Measurements from ENCODE around the gene CCSAP. TPM values are rescaled to one million over a fixed set of nuclear protein-coding genes. Genes with fewer than 3 reads are reported as not detected.
"Not testable (repeated sequence)": the region's sequence is repeated elsewhere in the genome, so short reads cannot be mapped to it uniquely, and the experiment has no call there.

Gene CCSAP
- total and polyA plus RNA-seq, 4 donors, result 2.1 to 6.6 (median 2.9) TPM

- no peak overlapping the region for H3K4me3 ChIP-seq (ENCODE audit: low read length in 2 of 2)
- intact Hi-C loops (cut with DNase I), result loop anchor here in 1 of 2 donors (5.0 kb wide), 1 partner anchor 67 kb away; the partner anchor contains the start of gene RAB4A
- no peaks in the 10 kb centered on the region for H3K9me3 ChIP-seq (ENCODE audit: control insufficient read depth, low read length)
- H3K4me1 ChIP-seq (ENCODE audit: control insufficient read depth in 1 of 2, insufficient read depth in 2 of 2, low read length in 2 of 2), result no peaks in the 10 kb centered on the region
- H3K27ac ChIP-seq (ENCODE audit: low read depth in 1 of 2, low read length in 2 of 2), result no peak overlapping the region
- WGBS, 2 donors, result 84 to 88% methylated on average over 4 of the region's 4 CpGs
- DNase-seq (no peak), ATAC-seq (ENCODE audit: low FRiP score) (no peak)
- H3K27me3 ChIP-seq (ENCODE audit: control insufficient read depth in 1 of 2, insufficient read depth in 2 of 2, low read length in 1 of 2), result no peaks in the 10 kb centered on the region
- H3K36me3 ChIP-seq (ENCODE audit: control insufficient read depth in 1 of 2, insufficient read depth in 2 of 2, low read length in 1 of 2), result no peaks in the 10 kb centered on the region
Measured at GRCh38 chr1:229339086-229339485, 3.8 kb downstream of the CCSAP start.

GRCh38 chr1:229336345-229336744 lies 6.5 kb downstream of the CCSAP start:
- Histone ChIP-seq H3K9me3 (ENCODE audit: control insufficient read depth, low read length) (no peaks in the 10 kb centered on the region), H3K4me3 (ENCODE audit: low read length in 2 of 2) (no peak overlapping the region), H3K36me3 (ENCODE audit: control insufficient read depth in 1 of 2, insufficient read depth in 2 of 2, low read length in 1 of 2) (no peaks in the 10 kb centered on the region), H3K4me1 (ENCODE audit: control insufficient read depth in 1 of 2, insufficient read depth in 2 of 2, low read length in 2 of 2) (no peaks in the 10 kb centered on the region), H3K27me3 (ENCODE audit: control insufficient read depth in 1 of 2, insufficient read depth in 2 of 2, low read length in 1 of 2) (no peaks in the 10 kb centered on the region), H3K27ac (ENCODE audit: low read depth in 1 of 2, low read length in 2 of 2) (no peak overlapping the region)
- ATAC-seq (ENCODE audit: low FRiP score), result no peak
- DNase-seq, result no peak
- 37 to 41% methylated on average over 3 of the region's 3 CpGs for WGBS, 2 donors
- intact Hi-C loops (cut with DNase I), result loop anchor here in 1 of 2 donors (5.0 kb wide), 1 partner anchor 64 kb away; the partner anchor contains the start of gene RAB4A

- Histone ChIP-seq H3K27me3 (ENCODE audit: control insufficient read depth in 1 of 2, insufficient read depth in 2 of 2, low read length in 1 of 2) (no peaks in the 10 kb centered on the region), H3K27ac (ENCODE audit: low read depth in 1 of 2, low read length in 2 of 2) (no peak overlapping the region), H3K36me3 (ENCODE audit: control insufficient read depth in 1 of 2, insufficient read depth in 2 of 2, low read length in 1 of 2) (no peaks in the 10 kb centered on the region), H3K4me1 (ENCODE audit: control insufficient read depth in 1 of 2, insufficient read depth in 2 of 2, low read length in 2 of 2) (no peaks in the 10 kb centered on the region), H3K4me3 (ENCODE audit: low read length in 2 of 2) (no peak overlapping the region), H3K9me3 (ENCODE audit: control insufficient read depth, low read length) (no peaks in the 10 kb centered on the region)
- ATAC-seq (ENCODE audit: low FRiP score) (no peak), DNase-seq (no peak)
- intact Hi-C loops (cut with DNase I), result loop anchor here in 1 of 2 donors (5.0 kb wide), 1 partner anchor 62 kb away; the partner anchor contains the start of gene RAB4A
- 97% methylated on average over 2 of the region's 2 CpGs for WGBS, 2 donors
Measured at GRCh38 chr1:229334716-229335115, 8.1 kb downstream of the CCSAP start.

GRCh38 chr1:229334269-229334668 lies 8.6 kb downstream of the CCSAP start:
- Histone ChIP-seq H3K27me3 (ENCODE audit: control insufficient read depth in 1 of 2, insufficient read depth in 2 of 2, low read length in 1 of 2) (no peaks in the 10 kb centered on the region), H3K27ac (ENCODE audit: low read depth in 1 of 2, low read length in 2 of 2) (no peak overlapping the region), H3K4me1 (ENCODE audit: control insufficient read depth in 1 of 2, insufficient read depth in 2 of 2, low read length in 2 of 2) (no peaks in the 10 kb centered on the region), H3K36me3 (ENCODE audit: control insufficient read depth in 1 of 2, insufficient read depth in 2 of 2, low read length in 1 of 2) (no peaks in the 10 kb centered on the region), H3K9me3 (ENCODE audit: control insufficient read depth, low read length) (no peaks in the 10 kb centered on the region), H3K4me3 (ENCODE audit: low read length in 2 of 2) (no peak overlapping the region)
- intact Hi-C loops (cut with DNase I), result no loop called here
- ATAC-seq (ENCODE audit: low FRiP score) (no peak), DNase-seq (no peak)
- 97 to 98% methylated on average over 2 of the region's 2 CpGs for WGBS, 2 donors

DNA sequence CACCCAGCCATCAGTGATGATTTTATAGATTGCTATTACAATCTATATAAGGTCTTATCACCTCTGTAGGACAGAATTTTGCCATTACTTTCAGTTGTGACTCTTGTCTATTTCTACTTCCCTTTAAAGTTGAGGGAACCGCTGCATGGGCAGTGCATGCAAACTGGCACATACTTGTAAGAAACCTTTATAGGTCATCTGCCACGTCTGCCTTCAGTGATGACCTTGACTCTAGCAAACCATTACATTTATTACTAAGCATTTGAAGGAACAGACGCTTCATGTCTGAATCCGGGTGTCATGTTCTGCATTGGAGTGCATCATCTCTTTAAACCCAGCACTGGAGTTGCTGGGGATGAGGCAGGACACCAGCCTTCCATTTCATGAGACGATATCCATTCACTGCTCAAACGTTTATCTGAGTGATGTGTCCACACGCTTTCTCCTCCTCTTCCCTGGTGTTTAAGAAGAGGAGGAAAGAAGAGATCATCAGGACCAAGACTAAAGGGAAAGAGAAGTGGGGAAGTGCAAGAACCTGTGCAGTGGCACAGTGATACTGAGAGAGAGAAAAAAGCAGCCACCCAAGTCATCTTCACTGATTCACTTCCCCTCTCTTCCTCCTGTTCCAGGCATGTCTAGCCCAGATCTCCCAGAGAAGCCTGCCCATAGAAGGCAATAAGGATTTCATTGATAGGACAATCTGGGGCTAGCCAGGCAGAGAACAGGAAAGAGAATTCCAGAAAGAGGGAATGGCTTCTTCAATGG lies 14.1 kb downstream of the CCSAP start:
- intact Hi-C loops (cut with DNase I), result no loop called here
- no peaks in the 10 kb centered on the region for H3K27me3 ChIP-seq (ENCODE audit: control insufficient read depth in 1 of 2, insufficient read depth in 2 of 2, low read length in 1 of 2)
- H3K27ac ChIP-seq (ENCODE audit: low read depth in 1 of 2, low read length in 2 of 2), result no peak overlapping the region
- no peaks in the 10 kb centered on the region for H3K36me3 ChIP-seq (ENCODE audit: control insufficient read depth in 1 of 2, insufficient read depth in 2 of 2, low read length in 1 of 2)
- ATAC-seq (ENCODE audit: low FRiP score), result no peak
- H3K4me1 ChIP-seq (ENCODE audit: control insufficient read depth in 1 of 2, insufficient read depth in 2 of 2, low read length in 2 of 2), result no peaks in the 10 kb centered on the region
- H3K4me3 ChIP-seq (ENCODE audit: low read length in 2 of 2), result no peak overlapping the region
- no peak for DNase-seq
- H3K9me3 ChIP-seq (ENCODE audit: control insufficient read depth, low read length), result no peaks in the 10 kb centered on the region
- 84 to 93% methylated on average over 7 of the region's 7 CpGs for WGBS, 2 donors

DNA sequence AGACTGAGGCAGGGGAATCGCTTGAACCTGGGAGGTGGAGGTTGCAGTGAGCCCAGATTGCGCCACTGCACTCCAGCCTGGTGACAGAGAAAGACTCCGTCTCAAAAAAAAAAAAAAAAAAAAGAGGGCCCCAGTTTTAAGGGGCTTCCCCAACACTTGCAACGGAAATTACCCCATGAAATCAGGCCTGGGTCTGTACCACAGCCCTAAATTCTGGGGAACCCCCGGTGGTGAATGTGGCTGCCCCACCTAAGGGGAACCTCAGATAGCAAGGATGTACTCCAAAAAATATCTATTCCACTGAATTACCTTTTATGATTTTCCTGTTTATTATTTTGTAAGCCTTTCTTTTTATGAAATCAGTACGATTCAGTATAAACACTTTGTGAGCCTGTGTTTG lies 15.1 kb downstream of the CCSAP start:
- H3K4me1 ChIP-seq (ENCODE audit: control insufficient read depth in 1 of 2, insufficient read depth in 2 of 2, low read length in 2 of 2); intact Hi-C loops (cut with DNase I); H3K4me3 ChIP-seq (ENCODE audit: low read length in 2 of 2); H3K9me3 ChIP-seq (ENCODE audit: control insufficient read depth, low read length); H3K27ac ChIP-seq (ENCODE audit: low read depth in 1 of 2, low read length in 2 of 2); ATAC-seq (ENCODE audit: low FRiP score); H3K27me3 ChIP-seq (ENCODE audit: control insufficient read depth in 1 of 2, insufficient read depth in 2 of 2, low read length in 1 of 2); DNase-seq; H3K36me3 ChIP-seq (ENCODE audit: control insufficient read depth in 1 of 2, insufficient read depth in 2 of 2, low read length in 1 of 2): not testable (repeated sequence)
- WGBS, 2 donors, result 97 to 98% methylated on average over 6 of the region's 6 CpGs

DNA sequence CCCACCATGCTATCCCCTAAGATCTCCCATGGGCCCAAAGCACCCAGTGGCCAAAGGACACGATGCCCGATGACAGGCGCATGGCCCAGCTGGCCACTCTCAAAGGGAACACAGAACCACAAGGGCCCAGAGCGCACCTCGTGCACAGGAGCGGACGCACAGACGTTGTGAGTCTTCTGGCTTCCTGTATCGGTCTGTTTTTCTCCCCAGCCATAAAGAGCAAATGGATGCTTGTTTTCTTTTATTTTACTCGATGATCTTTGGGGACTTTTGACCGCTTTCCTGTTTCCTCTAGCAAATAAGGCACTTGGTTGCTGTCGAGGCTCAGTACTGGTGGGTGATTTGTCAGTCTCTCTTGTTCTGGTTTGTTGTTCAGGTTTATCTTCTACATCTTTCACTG lies 16.2 kb downstream of the CCSAP start:
- no peak overlapping the region for H3K27ac ChIP-seq (ENCODE audit: low read depth in 1 of 2, low read length in 2 of 2)
- H3K9me3 ChIP-seq (ENCODE audit: control insufficient read depth, low read length), result no peaks in the 10 kb centered on the region
- no peak overlapping the region for H3K4me3 ChIP-seq (ENCODE audit: low read length in 2 of 2)
- intact Hi-C loops (cut with DNase I), result no loop called here
- 90 to 92% methylated on average over 12 of the region's 12 CpGs for WGBS, 2 donors
- DNase-seq (no peak), ATAC-seq (ENCODE audit: low FRiP score) (no peak)
- H3K4me1 ChIP-seq (ENCODE audit: control insufficient read depth in 1 of 2, insufficient read depth in 2 of 2, low read length in 2 of 2), result no peaks in the 10 kb centered on the region
- no peaks in the 10 kb centered on the region for H3K27me3 ChIP-seq (ENCODE audit: control insufficient read depth in 1 of 2, insufficient read depth in 2 of 2, low read length in 1 of 2)
- no peaks in the 10 kb centered on the region for H3K36me3 ChIP-seq (ENCODE audit: control insufficient read depth in 1 of 2, insufficient read depth in 2 of 2, low read length in 1 of 2)

DNA sequence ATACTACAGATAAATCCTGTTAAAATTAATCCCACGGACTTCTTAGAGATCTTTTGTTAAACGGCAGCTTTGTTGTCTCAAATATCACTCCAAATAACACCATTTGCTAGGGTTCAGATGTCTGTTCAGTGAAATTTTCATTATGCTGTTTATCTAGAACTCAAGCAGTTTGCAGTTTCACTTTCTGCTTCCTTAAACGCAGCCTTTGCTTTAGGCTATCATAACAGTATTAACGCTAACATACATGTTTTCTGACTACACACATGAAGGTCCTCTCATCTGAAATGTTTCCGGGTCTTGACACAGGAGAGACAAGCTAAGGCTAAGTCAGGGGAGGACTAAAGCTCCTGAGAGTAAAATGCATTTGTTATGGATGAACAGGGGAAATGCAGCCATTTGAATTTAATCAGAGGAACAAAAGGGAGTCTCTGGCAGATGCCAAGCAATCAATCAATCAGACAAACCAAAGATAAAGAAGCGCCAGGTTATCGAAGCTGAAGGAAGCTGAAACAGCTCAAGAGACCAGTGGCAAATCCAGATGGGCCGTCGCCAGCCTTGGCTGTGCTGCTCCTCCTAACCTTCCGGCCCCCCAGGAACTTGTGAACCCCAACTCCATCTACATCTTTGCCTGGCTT lies 16.9 kb downstream of the CCSAP start:
- DNase-seq (no peak), ATAC-seq (ENCODE audit: low FRiP score) (no peak)
- Histone ChIP-seq H3K4me1 (ENCODE audit: control insufficient read depth in 1 of 2, insufficient read depth in 2 of 2, low read length in 2 of 2) (no peaks in the 10 kb centered on the region), H3K27me3 (ENCODE audit: control insufficient read depth in 1 of 2, insufficient read depth in 2 of 2, low read length in 1 of 2) (no peaks in the 10 kb centered on the region), H3K4me3 (ENCODE audit: low read length in 2 of 2) (no peak overlapping the region), H3K36me3 (ENCODE audit: control insufficient read depth in 1 of 2, insufficient read depth in 2 of 2, low read length in 1 of 2) (no peaks in the 10 kb centered on the region), H3K27ac (ENCODE audit: low read depth in 1 of 2, low read length in 2 of 2) (no peak overlapping the region), H3K9me3 (ENCODE audit: control insufficient read depth, low read length) (no peaks in the 10 kb centered on the region)
- intact Hi-C loops (cut with DNase I), result no loop called here
- 78 to 79% methylated on average over 10 of the region's 10 CpGs for WGBS, 2 donors

- no peak overlapping the region for H3K27ac ChIP-seq (ENCODE audit: low read depth in 1 of 2, low read length in 2 of 2)
- WGBS, 2 donors, result 89 to 96% methylated on average over 2 of the region's 2 CpGs
- ATAC-seq (ENCODE audit: low FRiP score) (no peak), DNase-seq (no peak)
- H3K36me3 ChIP-seq (ENCODE audit: control insufficient read depth in 1 of 2, insufficient read depth in 2 of 2, low read length in 1 of 2), result no peaks in the 10 kb centered on the region
- intact Hi-C loops (cut with DNase I), result no loop called here
- H3K9me3 ChIP-seq (ENCODE audit: control insufficient read depth, low read length), result no peaks in the 10 kb centered on the region
- no peaks in the 10 kb centered on the region for H3K4me1 ChIP-seq (ENCODE audit: control insufficient read depth in 1 of 2, insufficient read depth in 2 of 2, low read length in 2 of 2)
- no peak overlapping the region for H3K4me3 ChIP-seq (ENCODE audit: low read length in 2 of 2)
- H3K27me3 ChIP-seq (ENCODE audit: control insufficient read depth in 1 of 2, insufficient read depth in 2 of 2, low read length in 1 of 2), result no peaks in the 10 kb centered on the region
Measured at GRCh38 chr1:229325401-229325800, 17.4 kb downstream of the CCSAP start.
